CD4-positive, CD25-positive, alpha-beta regulatory T cell (primary cell): ENCODE measurements around the gene KLF13. TPM values are rescaled to one million over a fixed set of nuclear protein-coding genes. Genes with fewer than 3 reads are reported as not detected.

Experiments
- ATAC-seq, 2 donors: fragments of 150-1000 bp; cut with Tn5 transposase; one replicate each; pipeline ENCODE4 v1.10.0; 2021; ENCODE audit warnings: low read depth in 2 of 2, moderate number of reproducible peaks in 2 of 2, moderate library complexity in 1 of 2
- DNase-seq, 3 donors: peaks; one replicate each; pipeline versions ENCODE4 v3.0.0 to v3.0.0-alpha.2; 2012 to 2022; ENCODE audit warnings: mixed read lengths in 1 of 3
- H3K27ac ChIP-seq: one replicate; pipeline ENCODE4 v1.7.0; 2013; ENCODE audit warnings: mild to moderate bottlenecking, low read length; ENCODE audit not compliant: insufficient read depth, poor library complexity, severe bottlenecking
- H3K27me3 ChIP-seq: one replicate; pipeline ENCODE4 v1.7.0; 2013; ENCODE audit warnings: low read length; ENCODE audit not compliant: control insufficient read depth, insufficient read depth
- H3K36me3 ChIP-seq: one replicate; pipeline ENCODE4 v1.7.0; 2013; ENCODE audit warnings: mild to moderate bottlenecking, low read length, moderate library complexity; ENCODE audit not compliant: control insufficient read depth, insufficient read depth
- H3K4me1 ChIP-seq: 2 replicates; pipeline ENCODE4 v1.7.0; 2013; ENCODE audit warnings: mild to moderate bottlenecking, low read length; ENCODE audit not compliant: insufficient read depth, control insufficient read depth, poor library complexity, severe bottlenecking
- H3K4me3 ChIP-seq: one replicate; pipeline ENCODE4 v1.7.0; 2013; ENCODE audit warnings: low read depth, mild to moderate bottlenecking, low read length, moderate library complexity
- H3K9me3 ChIP-seq, 2 experiments: 1 replicate in 1 of 2; 2 replicates in 1 of 2; pipeline ENCODE4 v1.7.0; 2013; ENCODE audit warnings: low read length in 2 of 2, mild to moderate bottlenecking in 1 of 2, moderate library complexity in 1 of 2; ENCODE audit not compliant: control insufficient read depth in 2 of 2
- H3K27ac Mint-ChIP-seq, 3 donors: one replicate each; pipeline ENCODE4 v1.8.0; 2020 to 2022; ENCODE audit warnings: mild to moderate bottlenecking in 3 of 3, mixed read lengths in 3 of 3, moderate library complexity in 2 of 3
- H3K27me3 Mint-ChIP-seq: one replicate; pipeline ENCODE4 v1.8.0; 2022; ENCODE audit warnings: mild to moderate bottlenecking, mixed read lengths
- H3K36me3 Mint-ChIP-seq: one replicate; pipeline ENCODE4 v1.8.0; 2020; ENCODE audit warnings: mixed read lengths
- H3K4me1 Mint-ChIP-seq, 4 donors: one replicate each; pipeline ENCODE4 v1.8.0; 2020 to 2022; ENCODE audit warnings: mixed read lengths in 4 of 4, mild to moderate bottlenecking in 1 of 4
- H3K4me3 Mint-ChIP-seq, 4 donors: one replicate each; pipeline ENCODE4 v1.8.0; 2020 to 2022; ENCODE audit warnings: mild to moderate bottlenecking in 4 of 4, mixed read lengths in 4 of 4, moderate library complexity in 3 of 4
- H3K9me3 Mint-ChIP-seq, 7 donors: one replicate each; pipeline ENCODE4 v1.8.0; 2020 to 2022; ENCODE audit warnings: mixed read lengths in 7 of 7, mild to moderate bottlenecking in 3 of 7, moderate library complexity in 2 of 7
- polyA plus RNA-seq, 4 donors: library from polyadenylated mRNA; unstranded; fragments of 300-500 nt; fragmentation: Illumina TruSeq; gene quantifications; one replicate each; pipeline ENCODE4 v1.2.3, GENCODE V29; 2021
- total RNA-seq: library from RNA; stranded (reverse); gene quantifications from one replicate; pipeline ENCODE4 v1.2.3, GENCODE V29; 2022

Gene KLF13
- total and polyA plus RNA-seq, 5 donors from 2014 or later: 36.3 to 227 (median 50.4) TPM

DNA sequence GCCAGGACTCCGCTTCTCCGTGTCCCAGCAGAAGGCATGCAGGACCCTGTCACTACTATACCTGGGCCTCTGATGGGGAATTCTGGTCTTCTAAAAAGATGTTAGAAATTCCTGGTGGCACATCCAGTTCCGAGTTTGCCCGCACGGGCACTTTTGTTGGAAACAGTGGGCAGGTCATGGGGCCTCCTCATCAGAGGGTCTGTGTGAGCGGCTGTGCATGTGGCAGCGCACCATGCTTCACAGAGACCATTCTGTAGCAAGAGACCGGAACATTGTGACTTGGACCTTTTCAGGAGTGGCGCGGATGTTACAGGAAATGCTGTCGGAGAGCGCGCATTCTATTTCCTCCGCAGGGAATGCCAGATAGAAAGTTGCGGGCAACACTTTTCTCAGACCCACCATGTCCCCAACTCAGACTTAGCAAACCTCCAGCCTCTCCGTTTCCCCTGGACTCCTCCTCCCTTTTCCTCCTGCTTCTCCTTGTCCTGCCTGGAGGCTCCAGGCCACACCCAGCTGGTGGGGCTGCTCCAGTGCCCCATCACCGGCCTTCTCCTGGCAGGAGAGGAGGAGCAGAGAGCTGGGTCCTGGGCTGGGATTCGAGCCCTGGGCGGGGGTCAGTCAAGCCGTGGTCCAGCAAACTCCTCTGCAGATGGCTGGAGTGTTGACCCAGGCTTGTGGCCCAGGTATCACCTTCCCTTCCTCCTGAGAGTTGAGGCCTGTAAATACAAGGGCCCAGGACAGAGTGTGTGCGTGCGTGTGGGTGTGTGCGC, 46.6 kb downstream of the KLF13 start:
- Mint-ChIP-seq H3K27me3 (no peaks in the 10 kb centered on the region), H3K4me1 (peaks cover 27 to 95% (median 39%) of the 10 kb centered on the region in 4 donors), H3K9me3 (peaks cover 0 to 6% (median 0%) of the 10 kb centered on the region in 7 donors), H3K27ac (peak overlapping the region in 1 of 3 donors; percentile 95), H3K4me3 (peak overlapping the region in 1 of 4 donors; percentile 76), H3K36me3 (peaks cover 24% of the 10 kb centered on the region)
- Histone ChIP-seq H3K9me3 (peaks cover 5% of the 10 kb centered on the region in 2 experiments), H3K27me3 (no peaks in the 10 kb centered on the region), H3K27ac (no peak overlapping the region), H3K4me3 (no peak overlapping the region), H3K36me3 (peaks cover 59% of the 10 kb centered on the region), H3K4me1 (peaks cover 78% of the 10 kb centered on the region)
- no peak for DNase-seq
- ATAC-seq: no peak

DNA sequence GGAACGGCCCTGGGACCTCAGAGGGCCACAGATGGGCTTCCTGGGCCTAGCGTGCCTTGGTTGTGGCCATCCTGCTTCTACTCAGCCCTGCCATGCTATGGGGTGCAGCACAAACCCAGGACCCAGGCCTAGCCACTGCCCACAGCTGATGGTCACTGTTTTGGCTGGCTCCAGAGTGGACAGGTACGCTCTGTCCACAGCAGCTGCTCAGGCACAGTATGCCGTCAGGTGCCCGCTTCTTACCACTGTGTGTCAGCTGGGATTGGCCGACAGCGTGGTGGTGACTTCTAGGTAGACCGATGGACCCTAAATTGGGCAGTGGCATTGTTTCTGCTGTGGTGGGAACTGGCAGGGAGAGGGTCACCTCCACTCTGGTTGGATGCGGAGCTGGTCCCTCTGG, 47.3 kb downstream of the KLF13 start:
- H3K27me3 Mint-ChIP-seq: no peaks in the 10 kb centered on the region
- Histone ChIP-seq H3K36me3 (peaks cover 65% of the 10 kb centered on the region), H3K9me3 (peaks cover 4 to 5% of the 10 kb centered on the region in 2 experiments), H3K4me1 (peaks cover 71% of the 10 kb centered on the region), H3K27me3 (no peaks in the 10 kb centered on the region), H3K4me3 (no peak overlapping the region), H3K27ac (no peak overlapping the region)
- peaks cover 27% of the 10 kb centered on the region for H3K36me3 Mint-ChIP-seq
- peaks cover 24 to 95% (median 36%) of the 10 kb centered on the region in 4 donors for H3K4me1 Mint-ChIP-seq
- H3K9me3 Mint-ChIP-seq: peaks cover 0 to 6% (median 0%) of the 10 kb centered on the region in 7 donors
- no peak overlapping the region for H3K4me3 Mint-ChIP-seq
- H3K27ac Mint-ChIP-seq: no peak overlapping the region
- no peak for DNase-seq
- ATAC-seq: no peak

DNA sequence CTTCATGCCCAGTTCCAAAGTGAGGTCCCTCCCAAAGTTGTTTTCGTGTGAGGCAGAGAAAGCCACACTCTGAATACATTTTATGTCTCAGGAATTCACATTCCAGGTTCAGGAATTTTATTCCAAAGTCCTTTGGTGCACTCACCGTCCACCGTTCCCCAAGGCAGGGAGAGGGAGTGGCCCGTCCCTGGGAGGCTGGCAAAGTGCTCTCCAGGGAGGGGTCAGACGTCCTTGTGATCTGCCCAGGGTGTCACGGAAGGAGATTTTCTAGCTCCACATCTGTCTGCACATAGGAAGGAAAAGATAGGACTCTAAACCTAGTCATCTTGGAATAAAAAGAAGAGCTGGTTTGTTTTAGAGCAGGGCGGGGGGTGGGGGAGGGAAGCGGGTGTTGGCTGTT, 47.9 kb downstream of the KLF13 start:
- peaks cover 0 to under 1% of the 10 kb centered on the region in 2 experiments for H3K9me3 ChIP-seq
- no peak for ATAC-seq
- no peaks in the 10 kb centered on the region for H3K27me3 Mint-ChIP-seq
- peaks cover 24% of the 10 kb centered on the region for H3K36me3 Mint-ChIP-seq
- no peak overlapping the region for H3K4me3 ChIP-seq
- no peak for DNase-seq
- H3K4me1 ChIP-seq: peaks cover 65% of the 10 kb centered on the region
- no peaks in the 10 kb centered on the region for H3K27me3 ChIP-seq
- H3K27ac ChIP-seq: no peak overlapping the region
- no peak overlapping the region for H3K4me3 Mint-ChIP-seq
- H3K9me3 Mint-ChIP-seq: peaks cover 0 to 6% (median 0%) of the 10 kb centered on the region in 7 donors
- H3K4me1 Mint-ChIP-seq: peaks cover 20 to 92% (median 33%) of the 10 kb centered on the region in 4 donors
- H3K27ac Mint-ChIP-seq: peak overlapping the region in 1 of 3 donors; percentile 52
- peaks cover 65% of the 10 kb centered on the region for H3K36me3 ChIP-seq

DNA sequence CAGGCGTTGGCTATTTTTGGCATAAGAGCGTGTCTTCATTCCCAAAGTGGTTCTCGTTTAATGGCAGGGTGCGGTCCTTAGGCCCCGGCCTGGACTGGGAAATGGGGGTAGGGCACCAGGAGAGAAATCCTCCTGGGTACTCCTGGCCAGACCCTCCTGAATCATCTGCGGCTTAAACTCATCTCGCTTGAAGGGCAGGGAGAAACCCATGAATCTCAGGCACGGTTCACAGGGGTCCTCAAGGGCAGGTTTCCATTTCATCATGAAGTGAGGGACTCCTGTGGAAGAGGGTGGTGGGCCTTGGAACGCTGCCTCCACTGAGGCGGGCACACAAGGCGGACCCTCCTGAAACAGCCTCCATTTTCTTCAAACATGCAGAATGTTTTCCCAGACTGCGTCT, 48.4 kb downstream of the KLF13 start:
- H3K27me3 ChIP-seq: no peaks in the 10 kb centered on the region
- DNase-seq (no peak), ATAC-seq (no peak)
- H3K27ac ChIP-seq: no peak overlapping the region
- peak overlapping the region in 2 of 4 donors; percentile 21 to 35 for H3K4me3 Mint-ChIP-seq
- no peaks in the 10 kb centered on the region for H3K9me3 ChIP-seq
- H3K36me3 ChIP-seq: peaks cover 68% of the 10 kb centered on the region
- peaks cover 15 to 87% (median 30%) of the 10 kb centered on the region in 4 donors for H3K4me1 Mint-ChIP-seq
- H3K4me3 ChIP-seq: no peak overlapping the region
- H3K27me3 Mint-ChIP-seq: no peaks in the 10 kb centered on the region
- peaks cover 23% of the 10 kb centered on the region for H3K36me3 Mint-ChIP-seq
- no peak overlapping the region for H3K27ac Mint-ChIP-seq
- peaks cover 60% of the 10 kb centered on the region for H3K4me1 ChIP-seq
- peaks cover 0 to under 1% (median 0%) of the 10 kb centered on the region in 7 donors for H3K9me3 Mint-ChIP-seq

DNA sequence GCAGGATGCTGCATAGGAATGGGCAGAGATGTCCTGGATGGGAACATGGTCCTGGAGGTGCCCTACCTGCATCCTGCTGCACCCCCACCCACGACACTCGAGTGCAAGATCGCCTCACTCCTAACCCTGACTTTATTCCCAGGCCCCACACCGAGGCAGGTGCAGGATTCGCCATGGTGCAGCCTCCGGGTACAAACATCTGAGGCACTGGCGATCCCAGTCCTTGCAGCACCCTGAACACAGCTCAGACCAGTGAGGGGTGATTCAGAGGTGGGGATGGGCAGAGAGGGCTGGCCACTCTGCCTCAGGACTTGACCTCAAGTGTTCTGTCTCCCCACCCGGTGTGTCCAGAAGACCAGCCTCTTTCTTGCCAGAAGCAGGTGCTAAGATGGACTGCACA, 49.1 kb downstream of the KLF13 start:
- Mint-ChIP-seq H3K27ac (peak overlapping the region in 2 of 3 donors; percentile 55 to 84), H3K4me3 (no peak overlapping the region), H3K4me1 (peaks cover 10 to 79% (median 24%) of the 10 kb centered on the region in 4 donors), H3K36me3 (peaks cover 25% of the 10 kb centered on the region), H3K27me3 (no peaks in the 10 kb centered on the region), H3K9me3 (no peaks in the 10 kb centered on the region)
- ATAC-seq: no peak
- no peak for DNase-seq
- peaks cover 53% of the 10 kb centered on the region for H3K4me1 ChIP-seq
- H3K27ac ChIP-seq: no peak overlapping the region
- peaks cover 76% of the 10 kb centered on the region for H3K36me3 ChIP-seq
- H3K4me3 ChIP-seq: no peak overlapping the region
- no peaks in the 10 kb centered on the region for H3K9me3 ChIP-seq
- no peaks in the 10 kb centered on the region for H3K27me3 ChIP-seq

DNA sequence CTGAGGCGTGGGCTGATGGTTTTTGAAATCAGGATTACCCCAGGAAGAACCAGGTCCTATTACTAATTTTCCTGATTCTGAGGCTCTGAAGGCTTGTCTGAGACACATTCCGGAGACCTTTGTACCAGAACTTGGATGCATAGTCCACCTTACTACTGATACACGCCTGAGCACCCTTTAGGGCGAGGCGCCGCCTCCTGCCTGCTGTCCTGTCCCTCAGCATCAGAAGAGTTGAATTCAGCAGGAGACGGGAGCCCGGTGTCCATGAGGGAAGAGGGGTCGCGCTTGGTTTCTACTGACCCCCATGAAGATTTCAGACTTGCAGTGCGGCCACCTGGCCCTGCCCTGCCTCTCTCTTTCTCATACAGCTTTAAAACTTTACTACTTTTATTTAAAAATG, 49.9 kb downstream of the KLF13 start:
- Mint-ChIP-seq H3K27me3 (no peaks in the 10 kb centered on the region), H3K4me1 (peaks cover 5 to 76% (median 22%) of the 10 kb centered on the region in 4 donors), H3K4me3 (peak overlapping the region in 1 of 4 donors; percentile 61), H3K9me3 (no peaks in the 10 kb centered on the region), H3K27ac (peak overlapping the region in 2 of 3 donors; percentile 55 to 84), H3K36me3 (peaks cover 25% of the 10 kb centered on the region)
- H3K36me3 ChIP-seq: peaks cover 83% of the 10 kb centered on the region
- H3K4me3 ChIP-seq: no peak overlapping the region
- no peaks in the 10 kb centered on the region for H3K9me3 ChIP-seq
- H3K27me3 ChIP-seq: no peaks in the 10 kb centered on the region
- H3K4me1 ChIP-seq: peaks cover 45% of the 10 kb centered on the region
- no peak overlapping the region for H3K27ac ChIP-seq
- DNase-seq (no peak), ATAC-seq (no peak)

DNA sequence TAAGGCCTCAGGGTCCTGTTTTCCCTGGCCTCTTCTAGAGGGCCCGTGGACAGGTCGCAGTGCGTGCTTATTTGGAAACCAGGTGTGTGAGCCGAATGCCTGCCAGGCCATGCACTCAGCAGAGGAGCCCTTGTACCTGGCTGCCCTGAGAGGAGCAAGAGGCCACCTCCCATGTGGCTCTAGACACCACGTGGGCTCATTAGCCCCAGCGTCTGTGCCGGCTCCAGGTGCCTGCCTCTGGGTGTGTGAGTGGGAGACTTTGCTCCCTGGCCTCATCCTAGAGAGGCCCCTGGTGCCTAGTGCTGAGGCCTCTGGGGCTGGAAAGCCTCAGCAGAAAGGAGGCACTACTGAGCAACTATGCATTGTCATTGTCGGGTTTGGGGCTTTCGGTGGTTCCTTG, 50.4 kb downstream of the KLF13 start:
- peak overlapping the region; percentile 44 for H3K27ac ChIP-seq

More for the DNA sequence above, 50.4 kb downstream of the KLF13 start:
- H3K27ac Mint-ChIP-seq: no peak overlapping the region
- peaks cover 28% of the 10 kb centered on the region for H3K36me3 Mint-ChIP-seq
- no peak overlapping the region for H3K4me3 ChIP-seq
- no peak overlapping the region for H3K4me3 Mint-ChIP-seq
- peaks cover 5 to 71% (median 23%) of the 10 kb centered on the region in 4 donors for H3K4me1 Mint-ChIP-seq
- no peaks in the 10 kb centered on the region for H3K27me3 ChIP-seq
- no peaks in the 10 kb centered on the region for H3K9me3 ChIP-seq
- DNase-seq (no peak), ATAC-seq (no peak)
- H3K9me3 Mint-ChIP-seq: no peaks in the 10 kb centered on the region
- H3K36me3 ChIP-seq: peaks cover 87% of the 10 kb centered on the region
- peaks cover 40% of the 10 kb centered on the region for H3K4me1 ChIP-seq
- H3K27me3 Mint-ChIP-seq: no peaks in the 10 kb centered on the region
